PC-9 (cell line): ENCODE data around the gene SNX6.

Experiments
- EZH2 ChIP-seq: fragments of 200-600 bp; sonication (generic); IDR thresholded peaks from 2 replicates; pipeline ENCODE4 v1.8.0; 2017; ENCODE audit warnings: antibody characterized with exemption, low read depth
- TF ChIP-seq, protein P1 (sequence below): fragments of 200-600 bp; sonication (generic); conservative IDR thresholded peaks from 2 replicates; pipeline ENCODE4 v1.6.1; 2017; ENCODE audit warnings: mixed run types, antibody characterized with exemption, mild to moderate bottlenecking, moderate library complexity

DNA sequence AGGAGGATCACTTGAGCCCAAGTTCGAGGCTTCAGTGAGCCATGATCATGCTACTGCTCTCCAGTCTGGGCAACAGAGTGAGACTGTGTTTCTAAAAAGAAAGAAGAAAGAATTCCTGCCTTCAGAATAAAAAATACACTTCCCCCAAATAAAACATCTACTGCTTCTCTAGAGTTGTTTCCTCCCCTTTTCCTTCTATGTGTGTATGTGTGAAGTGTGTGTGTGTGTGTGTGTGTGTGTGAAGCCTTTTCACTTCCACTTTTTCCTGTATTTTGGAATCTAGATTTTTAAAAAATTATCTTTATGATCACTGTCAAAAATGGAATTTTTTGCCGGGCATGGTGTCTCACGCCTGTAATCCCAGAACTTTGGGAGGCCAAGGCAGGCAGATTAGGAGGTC is 12.6 kb upstream of the SNX6 start:
- TF ChIP-seq, protein P1, sequence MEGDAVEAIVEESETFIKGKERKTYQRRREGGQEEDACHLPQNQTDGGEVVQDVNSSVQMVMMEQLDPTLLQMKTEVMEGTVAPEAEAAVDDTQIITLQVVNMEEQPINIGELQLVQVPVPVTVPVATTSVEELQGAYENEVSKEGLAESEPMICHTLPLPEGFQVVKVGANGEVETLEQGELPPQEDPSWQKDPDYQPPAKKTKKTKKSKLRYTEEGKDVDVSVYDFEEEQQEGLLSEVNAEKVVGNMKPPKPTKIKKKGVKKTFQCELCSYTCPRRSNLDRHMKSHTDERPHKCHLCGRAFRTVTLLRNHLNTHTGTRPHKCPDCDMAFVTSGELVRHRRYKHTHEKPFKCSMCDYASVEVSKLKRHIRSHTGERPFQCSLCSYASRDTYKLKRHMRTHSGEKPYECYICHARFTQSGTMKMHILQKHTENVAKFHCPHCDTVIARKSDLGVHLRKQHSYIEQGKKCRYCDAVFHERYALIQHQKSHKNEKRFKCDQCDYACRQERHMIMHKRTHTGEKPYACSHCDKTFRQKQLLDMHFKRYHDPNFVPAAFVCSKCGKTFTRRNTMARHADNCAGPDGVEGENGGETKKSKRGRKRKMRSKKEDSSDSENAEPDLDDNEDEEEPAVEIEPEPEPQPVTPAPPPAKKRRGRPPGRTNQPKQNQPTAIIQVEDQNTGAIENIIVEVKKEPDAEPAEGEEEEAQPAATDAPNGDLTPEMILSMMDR, result no peak
- no peak for TF ChIP-seq EZH2
